Stimulated activated CD4-positive, alpha-beta T cell treated with anti-CD3 and anti-CD28 coated beads, TNF-alpha, amount 100 ng/mL, for 1 hour (primary cell): ENCODE measurements around the gene ARHGEF19.

Experiments
- DNase-seq, 3 donors: peaks; one replicate each; pipeline ENCODE4 v3.0.0-alpha.2; 2020; ENCODE audit warnings: low read depth in 3 of 3, low spot score in 1 of 3

The ARHGEF19 gene

DNA sequence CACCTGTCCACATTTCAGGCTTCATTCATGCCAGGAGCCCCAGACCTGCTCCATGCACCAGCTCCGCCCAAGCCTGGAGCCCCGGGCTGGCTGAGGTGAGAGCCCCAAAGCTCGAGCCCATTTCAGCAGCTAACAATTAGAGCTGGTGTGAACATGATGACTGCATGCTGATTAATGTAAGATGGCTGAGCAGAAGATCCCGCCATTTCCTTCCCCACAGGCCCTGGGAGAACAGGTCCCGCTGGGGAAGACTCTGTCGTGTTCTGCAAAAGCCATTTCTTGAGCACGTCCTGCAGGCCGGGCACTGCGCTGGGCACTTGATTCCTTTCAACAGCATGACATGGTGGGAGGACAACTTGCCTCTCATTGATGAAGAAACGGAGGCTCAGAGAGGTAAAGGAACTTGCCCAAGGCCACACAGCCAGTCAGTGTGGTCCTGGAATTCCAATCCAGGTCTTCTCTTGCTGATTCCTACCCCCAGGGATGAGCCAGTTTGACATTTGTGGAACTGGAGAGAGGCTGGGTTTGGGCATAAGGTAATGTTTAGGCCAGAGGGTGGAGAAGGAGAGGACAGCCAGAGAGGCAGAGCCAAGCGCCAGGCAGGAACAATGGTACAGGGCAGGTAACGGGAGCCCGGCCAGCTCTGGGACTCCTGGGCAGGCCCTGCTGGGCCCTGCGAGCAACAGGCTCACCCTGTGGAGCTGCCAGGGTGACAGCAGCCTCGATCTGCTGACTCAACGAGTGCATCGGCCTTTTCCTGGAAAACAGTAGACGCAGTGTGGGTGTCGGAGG lies 28.5 kb downstream of the ARHGEF19 start:
- no peak for DNase-seq

DNA sequence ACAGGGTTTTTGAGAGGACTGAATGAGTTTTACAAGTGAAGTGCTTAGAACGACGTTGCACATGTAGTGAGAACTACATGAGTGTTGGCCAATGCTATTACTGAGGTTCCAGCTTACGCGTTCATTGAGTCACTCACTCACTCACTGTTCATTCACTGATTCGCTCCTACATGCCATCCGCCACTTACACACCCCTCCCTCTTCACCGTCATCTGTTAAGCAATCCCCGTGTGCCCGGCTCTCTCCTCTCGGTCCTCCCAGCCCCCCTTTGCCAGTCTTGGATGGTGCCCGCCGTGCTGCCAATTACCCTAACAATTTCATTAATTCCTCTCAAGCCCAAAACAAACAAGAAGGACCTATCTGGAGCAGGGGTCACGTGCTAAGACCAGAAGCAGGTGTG lies 29.3 kb downstream of the ARHGEF19 start:
- DNase-seq, result no peak

DNA sequence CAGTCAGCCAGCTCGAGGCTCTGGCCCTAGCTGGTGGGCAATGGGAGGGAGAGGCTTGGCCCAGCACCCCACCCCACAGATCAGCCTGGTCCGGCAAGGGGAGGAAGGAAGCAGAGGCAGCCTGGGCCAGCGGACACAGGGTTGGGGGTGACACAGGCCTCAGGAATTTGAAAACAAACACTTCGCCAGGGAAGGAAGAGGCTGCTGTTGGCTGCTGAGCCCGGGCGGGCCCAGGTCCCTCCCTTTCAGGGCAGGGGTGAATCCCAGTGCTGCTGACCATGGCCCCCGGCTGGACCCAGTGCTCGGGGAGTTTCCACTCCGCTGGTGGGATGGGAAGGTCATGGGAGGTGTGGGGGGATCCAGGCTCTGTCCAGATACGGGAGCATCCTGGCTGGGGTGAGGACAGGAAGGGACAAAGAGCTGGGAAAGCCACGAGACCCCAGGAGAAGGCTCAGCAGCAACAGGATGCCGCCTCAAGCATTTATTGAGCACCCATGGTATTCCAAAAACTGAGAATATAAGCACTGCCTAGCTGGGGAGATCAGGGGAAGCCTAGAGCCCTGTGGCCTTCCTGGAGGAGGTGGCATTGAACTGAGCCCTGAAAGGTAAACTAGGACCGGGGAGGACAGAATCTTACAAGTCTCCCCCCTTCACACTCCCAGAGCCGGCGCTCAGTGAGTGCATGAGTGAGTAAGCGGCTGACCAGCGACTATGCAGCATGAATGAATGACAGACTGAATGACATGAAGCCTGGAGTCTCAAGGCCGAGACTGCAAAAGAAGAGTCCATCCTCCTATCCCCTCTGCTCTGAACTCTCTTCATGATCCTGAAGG lies 30.3 kb downstream of the ARHGEF19 start:
- DNase-seq, result no peak

DNA sequence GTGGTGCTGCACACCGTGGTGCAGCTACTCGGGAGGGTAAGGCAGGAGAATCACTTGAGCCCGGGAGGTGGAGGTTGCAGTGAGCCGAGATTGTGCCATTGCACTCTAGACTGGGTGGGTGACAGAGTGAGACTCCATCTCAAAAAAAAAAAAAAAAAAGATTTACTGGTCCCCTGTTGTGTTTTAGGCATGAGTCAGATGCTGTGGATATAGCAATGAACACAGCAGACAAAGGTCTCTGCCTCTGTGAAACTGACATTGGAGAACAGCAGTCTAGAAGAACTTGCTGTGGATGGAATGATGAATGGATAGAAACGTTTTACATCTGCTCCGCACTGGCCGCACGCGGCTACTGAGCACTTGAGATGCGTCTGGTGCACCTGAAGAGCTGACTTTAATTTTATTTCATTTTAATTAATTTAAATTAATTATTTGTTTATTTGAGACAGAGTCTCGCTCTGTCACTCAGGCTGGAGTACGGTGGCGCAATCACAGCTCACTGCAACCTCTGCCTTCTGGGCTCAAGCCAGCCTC lies 32.1 kb downstream of the ARHGEF19 start:
- no peak for DNase-seq

DNA sequence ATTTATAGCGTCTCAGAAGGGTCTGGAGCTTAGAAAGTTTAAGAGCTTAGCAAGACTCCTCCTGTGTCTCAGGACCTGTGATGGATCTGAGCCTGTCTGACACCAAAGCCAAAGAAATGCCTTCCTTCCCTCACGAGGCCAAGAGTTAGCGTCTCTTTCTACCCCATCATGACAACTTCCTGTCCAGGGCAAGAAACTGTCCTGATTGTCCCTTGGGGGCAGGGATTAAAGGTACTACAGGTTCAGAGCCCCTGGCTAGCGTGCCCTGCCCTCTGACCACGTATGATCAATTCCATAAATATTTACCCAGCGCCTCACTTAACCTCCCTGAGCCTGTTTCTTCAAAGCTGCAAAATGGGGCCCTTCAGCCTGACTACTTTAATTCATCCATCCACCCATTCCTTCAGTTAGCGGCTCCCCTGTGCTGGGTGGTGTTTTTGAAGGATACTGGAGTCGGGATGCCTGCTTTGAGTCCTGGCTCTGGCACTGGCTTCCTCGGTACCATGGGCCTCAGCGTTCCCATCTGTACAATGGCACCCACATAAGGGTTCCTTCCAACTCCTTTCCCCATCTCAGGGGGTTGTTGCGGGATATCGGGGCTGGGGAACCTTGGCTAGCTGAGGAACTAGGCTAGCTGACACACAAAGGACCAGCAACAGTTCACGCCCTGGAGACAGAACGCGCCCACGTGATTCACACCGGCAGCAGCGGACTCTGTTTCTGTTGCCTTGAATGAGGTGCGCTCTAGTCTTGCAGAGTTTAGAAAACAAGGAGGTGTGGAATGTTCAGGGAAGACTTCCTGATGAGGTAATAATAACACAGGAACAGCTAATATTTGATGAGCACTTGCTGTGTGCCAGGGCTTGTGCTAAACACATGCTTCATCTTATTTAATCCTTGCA lies 33.6 kb downstream of the ARHGEF19 start:
- no peak for DNase-seq

DNA sequence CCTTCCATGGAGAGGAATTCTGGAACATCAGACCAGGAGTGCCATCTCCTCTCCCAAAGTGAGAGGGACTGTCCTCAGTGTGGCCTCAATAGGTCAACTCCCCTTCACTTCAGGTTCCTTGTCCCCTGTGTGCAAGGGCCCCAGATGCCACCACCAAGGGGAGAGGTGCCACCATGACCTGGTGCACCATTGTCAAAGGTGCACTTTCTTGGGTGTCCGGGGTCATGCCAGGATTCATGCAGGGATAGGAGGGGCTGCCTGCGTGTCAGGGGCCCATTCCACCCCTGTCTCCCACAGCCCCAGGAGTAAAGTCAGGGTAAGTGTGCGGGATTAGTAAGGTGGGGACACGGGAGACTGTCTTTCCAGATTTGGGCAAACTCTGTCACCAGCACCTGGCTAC lies 35.1 kb downstream of the ARHGEF19 start:
- no peak for DNase-seq

DNA sequence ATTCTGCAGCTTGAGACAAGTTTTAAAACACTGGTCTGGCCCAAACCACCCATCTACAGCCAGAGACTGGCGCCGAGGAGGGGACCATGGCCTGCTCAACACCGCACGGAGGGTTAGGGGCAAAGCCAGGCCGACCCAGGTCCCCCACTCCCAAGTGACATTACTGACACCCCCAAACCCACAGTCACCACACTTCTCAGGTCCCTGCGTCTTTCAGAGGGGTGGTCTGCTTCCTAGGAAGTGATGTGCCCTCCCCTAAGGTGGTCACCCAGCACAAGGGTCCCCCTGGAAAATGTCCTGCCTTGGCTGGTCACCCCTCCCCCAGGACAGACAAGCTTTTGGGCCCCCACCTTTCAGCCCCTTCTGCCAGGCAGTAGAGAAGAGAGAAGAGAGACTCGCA lies 35.8 kb downstream of the ARHGEF19 start:
- no peak for DNase-seq

DNA sequence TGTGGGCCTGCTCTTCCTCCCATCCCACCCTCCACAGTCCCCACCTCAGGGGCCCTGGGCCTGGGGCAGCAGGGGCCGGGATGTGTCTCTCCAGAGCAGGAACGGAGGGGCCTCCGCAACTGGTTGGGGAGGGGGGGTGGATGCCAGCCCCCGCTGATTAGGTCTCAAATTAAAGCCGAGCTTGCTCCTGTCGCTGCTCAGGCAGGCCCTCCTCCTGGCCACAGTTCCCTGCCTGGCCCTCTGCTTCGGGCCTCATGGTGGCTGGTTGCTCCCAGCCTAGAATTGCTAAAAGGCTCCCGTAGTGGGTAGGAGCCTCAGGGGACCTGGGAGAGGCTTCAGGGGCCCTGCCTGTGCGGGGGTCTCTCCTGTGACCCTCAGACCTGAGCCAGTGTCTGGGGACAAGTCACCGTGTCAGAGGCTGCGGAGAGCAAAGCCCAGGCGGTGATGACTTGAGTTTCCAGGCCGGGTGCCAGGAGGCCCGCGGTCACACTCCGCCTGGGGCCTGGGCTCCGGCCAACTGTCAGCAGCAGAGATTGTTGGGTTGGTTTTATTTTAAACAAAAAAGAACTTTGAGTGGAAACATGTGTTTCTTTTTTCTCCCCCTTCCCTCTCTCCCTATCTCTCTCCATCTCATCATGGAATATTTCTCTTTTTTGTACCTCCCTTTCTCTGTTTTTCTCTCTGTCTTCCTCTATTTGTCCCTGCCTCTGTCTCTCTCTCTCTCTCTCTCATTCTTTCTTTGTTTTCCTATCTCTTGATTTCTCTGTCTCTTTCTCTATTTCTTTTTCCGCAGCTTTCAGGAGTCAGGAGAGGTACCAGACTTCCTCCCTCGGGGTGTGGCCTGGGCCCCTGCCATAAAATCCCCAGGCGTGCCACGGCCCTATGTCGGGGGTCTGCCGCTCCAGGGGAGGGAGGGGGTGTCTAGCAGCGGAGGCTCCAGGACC lies 36.6 kb downstream of the ARHGEF19 start:
- no peak for DNase-seq

DNA sequence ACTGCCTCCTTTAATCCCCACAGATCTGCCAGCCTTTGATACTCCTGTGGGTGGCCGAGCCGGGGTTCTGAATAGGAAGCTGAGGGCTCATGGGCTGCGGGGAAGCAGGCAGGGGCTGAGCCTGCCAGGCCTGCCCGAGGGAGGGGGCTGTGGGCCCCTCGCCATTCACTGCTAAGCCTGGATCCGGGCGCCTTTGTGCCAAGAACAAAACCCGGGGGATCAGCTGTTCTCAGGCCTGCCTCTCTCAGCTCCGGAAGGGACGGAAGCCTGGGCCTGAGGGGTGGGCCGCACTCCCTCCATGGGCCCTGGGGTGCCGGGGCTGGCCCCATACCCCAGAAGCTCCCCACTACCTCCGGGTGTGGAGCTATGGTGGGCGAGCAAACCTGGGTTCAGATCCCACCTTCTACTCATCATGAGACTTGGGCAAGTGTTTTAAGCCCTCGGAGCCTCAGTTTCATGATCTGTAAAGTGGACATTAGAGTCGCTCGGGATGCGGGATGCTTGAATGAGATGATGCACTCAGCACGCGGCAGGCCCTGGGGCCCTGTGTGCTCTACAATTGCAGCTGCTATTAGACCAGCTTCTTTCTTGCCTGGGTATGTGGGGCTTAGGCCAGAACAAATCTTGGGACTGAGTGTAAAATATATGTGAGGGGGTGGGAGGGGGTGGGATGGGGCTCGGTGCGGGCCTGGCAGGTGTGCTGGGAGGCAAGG lies 37.4 kb downstream of the ARHGEF19 start:
- no peak for DNase-seq

DNA sequence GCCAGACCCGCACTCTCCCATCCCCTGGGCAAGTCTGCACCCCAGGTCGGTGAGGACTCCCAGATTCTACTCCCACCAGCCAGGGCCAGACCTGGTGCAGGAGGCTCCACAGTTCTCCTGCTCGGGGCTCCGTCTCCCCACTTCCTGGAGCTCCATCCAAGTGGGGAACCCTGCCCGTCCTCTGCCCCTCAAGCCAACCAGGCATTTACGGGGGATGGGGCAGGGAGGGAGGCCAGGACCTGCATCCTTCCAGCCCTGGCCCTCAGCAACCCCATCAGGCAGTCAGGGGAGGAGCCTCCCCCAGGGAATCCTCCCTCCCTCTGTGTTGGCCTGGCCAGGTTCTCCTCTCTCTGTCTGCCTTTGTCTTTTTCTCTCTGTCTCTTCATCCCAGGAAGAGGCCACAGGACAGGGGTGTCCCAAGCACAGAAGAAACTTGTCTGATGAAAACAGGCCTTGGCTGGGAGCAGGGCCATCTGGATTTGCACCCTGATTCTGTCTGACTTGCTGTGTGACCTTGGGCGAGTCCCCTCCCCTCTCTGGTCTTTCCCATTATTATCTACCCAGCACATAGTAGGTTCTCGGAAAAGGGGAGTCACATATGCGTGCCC lies 38.1 kb downstream of the ARHGEF19 start:
- DNase-seq, result no peak

DNA sequence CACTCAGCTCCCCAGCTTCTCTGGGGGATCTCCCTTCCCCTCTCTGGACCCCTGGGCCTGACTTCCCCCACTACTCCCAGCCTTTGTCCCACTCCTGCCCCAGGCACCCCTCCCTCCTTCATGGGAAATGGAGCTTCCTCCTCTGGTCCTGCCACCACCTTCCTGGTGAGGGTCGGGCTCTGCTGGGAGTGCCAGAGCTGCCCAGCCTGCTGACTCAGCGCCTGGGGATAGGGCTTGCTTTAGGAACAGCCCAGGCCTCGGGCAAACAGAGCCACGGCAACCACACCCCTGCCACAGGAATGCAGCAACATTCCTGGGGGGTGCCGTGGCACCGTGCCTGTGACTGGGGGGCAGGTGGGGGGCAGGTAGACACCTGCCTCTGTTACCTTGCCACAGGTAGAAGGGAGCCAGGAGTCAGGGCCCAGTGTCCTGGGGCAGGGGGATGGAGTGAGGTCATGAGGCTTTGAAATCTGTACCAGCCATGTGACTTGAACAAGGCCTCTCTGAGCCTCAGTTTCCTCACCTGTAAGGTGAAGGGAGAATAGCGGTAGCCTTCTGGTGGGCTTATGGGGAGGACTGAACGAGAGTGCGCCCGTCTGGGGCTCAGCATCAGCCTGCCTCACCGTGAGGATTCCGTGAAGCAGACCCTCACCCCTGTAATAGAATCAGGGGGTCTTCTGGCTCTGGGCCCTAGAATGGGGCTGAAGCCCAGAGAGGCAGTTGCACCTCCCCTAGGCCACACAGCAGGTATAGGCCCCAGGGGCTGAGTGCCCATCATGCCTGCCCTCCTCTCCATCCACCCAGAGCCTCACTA lies 38.8 kb downstream of the ARHGEF19 start:
- DNase-seq, result no peak

DNA sequence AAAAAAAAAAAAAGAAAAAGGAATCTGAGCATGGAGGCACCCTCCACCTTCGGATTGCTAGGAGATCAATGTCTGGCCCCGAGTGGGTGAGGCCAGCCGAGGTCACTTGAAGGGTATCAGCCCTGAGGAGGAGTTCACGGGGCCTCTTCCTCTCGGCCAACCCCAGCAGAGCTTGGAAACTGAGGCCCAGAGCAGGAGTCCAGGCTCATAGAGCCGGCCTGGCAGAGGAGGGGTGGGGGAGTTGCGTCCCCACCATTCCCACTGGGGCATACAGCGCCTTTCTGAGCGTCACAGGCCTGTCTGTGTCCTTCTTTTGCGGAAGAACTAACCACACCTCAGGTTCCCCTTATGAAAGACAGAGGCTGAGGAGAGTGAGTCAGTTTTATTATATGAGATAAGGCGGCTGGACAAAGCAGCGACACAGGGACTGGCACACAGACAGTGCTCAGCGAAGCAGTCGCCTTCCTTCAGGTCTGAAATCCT lies 39.4 kb downstream of the ARHGEF19 start:
- no peak for DNase-seq

DNA sequence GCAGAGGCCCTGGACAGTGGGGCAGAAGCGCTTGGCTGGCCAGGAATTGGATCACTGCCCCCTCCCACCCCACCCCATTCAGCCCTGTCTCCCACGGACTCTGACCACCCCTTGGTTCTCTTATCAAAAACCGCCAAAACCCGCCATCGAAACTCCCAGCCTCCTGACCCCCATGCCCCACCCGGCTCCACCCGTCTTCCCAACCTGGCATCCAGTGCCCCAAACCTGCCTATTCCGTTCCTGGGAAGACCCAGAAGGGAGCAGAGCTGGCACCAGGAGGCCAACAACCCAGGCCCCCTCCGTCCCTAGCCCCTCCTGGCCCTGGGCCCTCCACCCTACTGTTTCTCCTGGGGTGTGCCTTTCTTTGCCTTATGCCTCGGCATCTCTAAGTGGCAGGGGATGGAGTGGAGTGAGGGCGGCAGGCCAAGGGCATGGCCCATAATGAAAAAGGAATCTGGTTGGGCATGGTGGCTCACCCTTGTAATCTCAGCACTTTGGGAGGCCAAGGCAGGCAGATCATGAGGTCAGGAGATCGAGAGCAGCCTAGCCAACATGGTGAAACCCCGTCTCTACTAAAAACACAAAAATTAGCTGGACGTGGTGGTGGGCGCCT lies 40.1 kb downstream of the ARHGEF19 start:
- DNase-seq, result no peak

DNA sequence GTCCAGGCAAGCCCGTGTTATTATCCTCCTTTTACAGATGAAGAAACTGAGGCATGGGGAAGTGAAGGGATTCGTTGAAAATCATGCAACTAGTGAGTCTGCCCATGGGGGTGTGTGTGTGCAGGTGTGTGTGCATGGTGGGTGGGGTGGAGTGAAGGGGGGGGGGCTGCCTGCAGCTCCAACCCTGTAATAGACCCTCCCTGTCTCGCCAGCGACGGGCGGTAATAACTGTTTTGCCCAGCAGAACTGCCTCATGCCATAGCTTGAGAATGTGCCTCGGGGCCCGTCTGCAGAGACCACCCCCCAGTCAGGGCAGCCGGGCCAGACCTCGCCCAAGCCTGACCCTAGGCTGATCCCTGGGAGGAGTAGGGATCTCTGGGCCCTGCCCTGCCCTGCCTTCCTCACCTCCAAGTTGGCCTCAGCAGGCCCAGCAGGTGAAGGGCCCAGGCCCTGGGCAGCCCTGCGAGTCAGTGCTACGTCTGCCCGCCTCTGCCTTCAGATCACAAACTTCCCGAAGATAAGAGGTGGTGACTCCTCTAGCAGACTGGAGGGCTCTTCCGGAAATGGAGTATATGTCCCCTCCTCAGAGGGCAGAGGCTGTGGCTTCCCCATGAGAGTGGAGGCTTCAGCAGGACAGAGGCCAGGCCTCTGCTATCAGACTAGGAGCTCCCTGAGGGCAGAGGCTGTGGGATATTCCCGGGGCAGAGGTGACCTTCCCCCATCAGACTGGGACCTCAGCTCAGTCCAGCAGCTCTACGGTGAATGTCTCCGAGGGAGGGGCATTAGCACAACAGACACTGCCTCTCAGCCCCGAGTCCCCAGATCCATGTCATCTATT lies 40.9 kb downstream of the ARHGEF19 start:
- DNase-seq, result no peak

DNA sequence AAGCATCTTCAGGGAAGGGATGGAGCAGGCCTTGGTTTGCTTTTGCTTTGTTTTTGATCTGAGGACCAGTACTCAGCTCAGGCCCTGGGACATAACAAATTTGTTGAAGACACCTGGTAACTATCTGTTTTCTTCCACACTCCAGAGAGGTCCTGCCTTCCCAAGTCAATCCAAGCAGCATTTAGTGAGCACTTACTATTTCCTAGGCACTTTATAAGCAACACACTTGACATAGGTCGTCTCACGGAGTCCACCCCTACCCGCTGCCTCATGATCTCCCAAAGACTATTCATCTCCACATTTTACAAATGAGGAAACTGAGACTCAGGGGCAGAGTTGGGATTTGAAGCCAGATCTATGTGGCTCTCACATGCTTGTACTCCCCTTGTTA lies 42.2 kb downstream of the ARHGEF19 start:
- DNase-seq, result no peak

DNA sequence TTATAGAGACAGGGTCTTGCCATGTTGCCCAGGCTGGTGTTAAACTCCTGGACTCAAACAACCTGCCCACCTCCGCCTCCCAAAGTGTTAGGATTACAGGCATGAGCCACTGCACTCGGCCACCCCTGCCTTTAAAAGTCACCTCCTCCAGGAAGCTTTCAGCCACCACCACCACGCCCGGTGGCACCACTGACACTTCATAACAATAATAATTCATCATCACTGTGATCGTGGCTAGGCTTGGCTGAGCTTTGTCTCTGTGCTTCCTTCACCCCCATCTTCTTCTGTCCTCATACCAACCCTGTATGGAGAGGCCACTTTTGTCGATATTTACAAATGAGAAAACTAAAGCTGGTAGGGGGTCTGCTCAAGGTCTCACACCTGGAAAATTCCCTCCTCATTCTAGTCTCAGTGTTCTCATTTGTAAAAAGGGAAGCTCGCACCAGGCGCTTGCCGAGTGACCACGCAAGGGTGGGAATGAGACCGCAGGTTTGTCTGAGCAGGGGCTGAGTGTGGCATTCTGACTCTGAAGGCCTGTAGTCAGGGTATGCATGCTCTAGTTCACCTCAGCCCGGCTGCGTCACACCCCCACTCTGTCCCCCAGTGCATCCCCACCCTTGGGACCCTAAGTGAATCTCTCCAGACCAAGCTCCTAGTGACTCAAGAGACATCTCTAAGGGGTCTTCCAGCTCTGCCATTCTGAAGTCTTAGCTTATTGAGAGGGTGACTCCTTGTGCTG lies 43.7 kb downstream of the ARHGEF19 start:
- no peak for DNase-seq
